ENCODE measurements around the gene MOCS3. TPM values are rescaled to one million over a fixed set of nuclear protein-coding genes. Genes with fewer than 3 reads are reported as not detected.
A peak's percentile ranks its signal among the peaks of the same experiment; 100 is the strongest.

Gene MOCS3
- total RNA-seq, 6 donors from 2014 or later = 1.6 to 5.3 (median 4.4) TPM

DNA sequence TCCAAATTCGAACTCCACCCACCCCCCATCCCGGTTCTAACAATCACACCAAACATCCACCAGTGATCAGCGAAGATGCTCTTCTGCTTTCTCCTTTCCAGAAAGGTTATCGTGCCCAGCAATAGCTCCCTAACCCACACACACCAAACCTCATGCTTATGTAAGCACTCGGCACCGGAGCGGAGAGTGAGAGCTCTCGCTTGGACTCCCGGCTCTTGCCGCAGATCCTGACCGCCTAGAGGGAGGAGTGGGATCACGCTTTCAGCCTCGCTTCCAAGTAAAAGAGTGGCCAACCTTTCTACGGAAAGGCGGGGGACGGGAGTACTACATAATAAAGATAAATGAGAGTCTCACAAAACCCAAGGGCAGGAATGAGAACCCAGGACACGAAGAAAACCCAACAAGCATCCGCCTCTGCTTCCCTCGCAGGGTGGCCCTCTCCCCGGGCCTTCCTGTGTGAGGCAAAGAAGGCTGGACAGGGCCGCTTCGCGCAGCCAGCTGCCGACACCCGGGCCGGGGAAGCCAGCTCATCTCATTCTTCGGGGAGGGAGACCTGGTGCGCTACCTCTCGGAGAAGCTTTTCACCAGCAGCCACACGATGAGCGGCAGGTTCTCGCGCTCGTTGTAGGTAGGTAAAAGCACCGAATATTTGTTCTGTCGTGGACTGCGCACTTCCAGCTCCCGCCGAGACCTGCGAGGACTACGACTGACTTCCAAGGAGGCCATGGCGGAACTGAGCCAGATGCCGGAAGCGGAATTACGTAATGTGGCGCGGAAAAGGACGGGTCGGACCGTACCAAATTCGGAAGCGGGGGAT is 612 bp upstream of the MOCS3 start, which contains the start of gene DPM1:
TSS of gene DPM1 (minus strand) at position 735 of the 817 bp plus-strand sequence. CDS start at position 726, 9 bp downstream.
- H3K27me3 ChIP-seq = no peaks in the 10 kb centered on the region
- DNase-seq (peak; percentile 86), ATAC-seq (ENCODE audit: low FRiP score in 2 of 2) (peak; percentile 93 to 95)
- H3K27ac ChIP-seq = peak within 1 kb of the TSS; percentile 88 to 95 (median 93)
- peaks cover 27 to 55% (median 38%) of the 10 kb centered on the region in 4 donors for H3K4me1 ChIP-seq
- H3K9me3 ChIP-seq = no peaks in the 10 kb centered on the region
- peak within 1 kb of the TSS; percentile 88 to 96 (median 91) for H3K4me3 ChIP-seq
- 1% methylated on average over 30 to 50 of the region's 52 CpGs for WGBS, 2 donors
- peak; percentile 96 to 99 for TF ChIP-seq POLR2AphosphoS5 (IDR thresholded peaks at IDR 0.05)
- TF ChIP-seq POLR2A (IDR thresholded peaks at IDR 0.05) = peak; percentile 54 to 94 (median 74)
- TF ChIP-seq, protein P1, sequence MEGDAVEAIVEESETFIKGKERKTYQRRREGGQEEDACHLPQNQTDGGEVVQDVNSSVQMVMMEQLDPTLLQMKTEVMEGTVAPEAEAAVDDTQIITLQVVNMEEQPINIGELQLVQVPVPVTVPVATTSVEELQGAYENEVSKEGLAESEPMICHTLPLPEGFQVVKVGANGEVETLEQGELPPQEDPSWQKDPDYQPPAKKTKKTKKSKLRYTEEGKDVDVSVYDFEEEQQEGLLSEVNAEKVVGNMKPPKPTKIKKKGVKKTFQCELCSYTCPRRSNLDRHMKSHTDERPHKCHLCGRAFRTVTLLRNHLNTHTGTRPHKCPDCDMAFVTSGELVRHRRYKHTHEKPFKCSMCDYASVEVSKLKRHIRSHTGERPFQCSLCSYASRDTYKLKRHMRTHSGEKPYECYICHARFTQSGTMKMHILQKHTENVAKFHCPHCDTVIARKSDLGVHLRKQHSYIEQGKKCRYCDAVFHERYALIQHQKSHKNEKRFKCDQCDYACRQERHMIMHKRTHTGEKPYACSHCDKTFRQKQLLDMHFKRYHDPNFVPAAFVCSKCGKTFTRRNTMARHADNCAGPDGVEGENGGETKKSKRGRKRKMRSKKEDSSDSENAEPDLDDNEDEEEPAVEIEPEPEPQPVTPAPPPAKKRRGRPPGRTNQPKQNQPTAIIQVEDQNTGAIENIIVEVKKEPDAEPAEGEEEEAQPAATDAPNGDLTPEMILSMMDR (IDR thresholded peaks at IDR 0.05) = peak in 1 of 6 experiments; percentile 19
- peak in 1 of 4 donors; percentile 69 for TF ChIP-seq EP300 (IDR thresholded peaks at IDR 0.05)
- peaks cover 3 to 32% (median 15%) of the 10 kb centered on the region in 4 donors for H3K36me3 ChIP-seq

GRCh38 chr20:50959543-50960126 is 1.0 kb downstream of the MOCS3 start:
- Histone ChIP-seq H3K27ac (peak overlapping the region in 3 of 4 donors; percentile 92 to 95 (median 94)), H3K36me3 (peaks cover 0 to 16% (median 5%) of the 10 kb centered on the region in 4 donors), H3K4me3 (peak overlapping the region; percentile 88 to 96 (median 91)), H3K9me3 (no peaks in the 10 kb centered on the region), H3K4me1 (peaks cover 27 to 55% (median 38%) of the 10 kb centered on the region in 4 donors), H3K27me3 (no peaks in the 10 kb centered on the region)
- TF ChIP-seq POLR2AphosphoS5 (IDR thresholded peaks at IDR 0.05) = no peak
- TF ChIP-seq, protein P1 (IDR thresholded peaks at IDR 0.05) = no peak
- DNase-seq (no peak), ATAC-seq (ENCODE audit: low FRiP score in 2 of 2) (peak in 1 of 2 donors; percentile 23)
- 68 to 93% methylated on average over 8 to 25 of the region's 25 CpGs for WGBS, 2 donors

GRCh38 chr20:50967586-50967985 is 9.0 kb downstream of the MOCS3 start:
- Histone ChIP-seq H3K9me3 (no peaks in the 10 kb centered on the region), H3K4me1 (no peaks in the 10 kb centered on the region), H3K36me3 (peaks cover 0 to under 1% (median 0%) of the 10 kb centered on the region in 4 donors), H3K27ac (no peak overlapping the region), H3K4me3 (no peak overlapping the region), H3K27me3 (no peaks in the 10 kb centered on the region)
- WGBS, 2 donors = 46 to 52% methylated on average over 7 of the region's 7 CpGs
- no peak for ATAC-seq (ENCODE audit: low FRiP score in 2 of 2)
- DNase-seq = no peak
- TF ChIP-seq POLR2A (IDR thresholded peaks at IDR 0.05) (no peak), EP300 (IDR thresholded peaks at IDR 0.05) (no peak), POLR2AphosphoS5 (IDR thresholded peaks at IDR 0.05) (no peak)
- TF ChIP-seq, protein P1 (IDR thresholded peaks at IDR 0.05) = no peak

GRCh38 chr20:50968289-50968688 is 9.7 kb downstream of the MOCS3 start:
- Histone ChIP-seq H3K4me1 (no peaks in the 10 kb centered on the region), H3K9me3 (no peaks in the 10 kb centered on the region), H3K4me3 (no peak overlapping the region), H3K27me3 (no peaks in the 10 kb centered on the region), H3K27ac (no peak overlapping the region), H3K36me3 (no peaks in the 10 kb centered on the region)
- TF ChIP-seq, protein P1 (IDR thresholded peaks at IDR 0.05) = no peak
- TF ChIP-seq POLR2AphosphoS5 (IDR thresholded peaks at IDR 0.05) (no peak), EP300 (IDR thresholded peaks at IDR 0.05) (no peak)
- no peak for DNase-seq
- ATAC-seq (ENCODE audit: low FRiP score in 2 of 2) = no peak
- WGBS, 2 donors = 75 to 87% methylated on average over 9 of the region's 9 CpGs
